Measurements from ENCODE around the gene DIAPH1. TPM values are rescaled to one million over a fixed set of nuclear protein-coding genes. Genes with fewer than 3 reads are reported as not detected.

Gene DIAPH1
- total RNA-seq, 4 donors from 2014 or later: 55.4 to 150 (median 91.4) TPM

DNA sequence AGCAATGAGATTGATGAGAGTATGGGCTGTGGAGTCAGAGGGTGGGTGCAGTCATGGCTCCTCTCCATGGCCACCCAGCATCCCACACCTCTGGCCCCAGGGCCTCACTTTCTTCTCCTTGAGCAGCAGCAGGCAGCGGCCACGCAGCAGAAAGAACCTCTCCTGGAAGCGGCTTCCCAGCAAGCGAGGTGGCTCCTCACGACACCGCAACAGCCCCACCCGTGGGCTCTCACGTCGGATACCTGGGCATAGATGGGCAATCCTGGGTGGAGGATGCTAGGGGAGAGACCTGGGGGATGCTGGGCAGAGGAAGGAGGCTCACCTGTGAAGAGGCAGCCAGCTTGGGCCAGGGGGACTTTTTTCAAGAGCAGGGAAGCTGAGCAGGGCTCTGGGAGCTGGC is 37.6 kb upstream of the DIAPH1 start:
- H3K27ac ChIP-seq: no peak overlapping the region
- intact Hi-C loops (cut with DNase I; ENCODE audit: low total_unique reads): no loop called here
- WGBS, 2 donors (ENCODE audit: low coverage in 1 of 2): 96% methylated on average over 9 of the region's 9 CpGs; no CpG with 5 or more reads in 1 of the 2 donors
- no peak overlapping the region for H3K4me3 ChIP-seq
- DNase-seq: no peak
- peaks cover 3 to 6% (median 4%) of the 10 kb centered on the region in 4 donors for H3K4me1 ChIP-seq
- H3K36me3 ChIP-seq: no peaks in the 10 kb centered on the region
- no peaks in the 10 kb centered on the region for H3K9me3 ChIP-seq
- in situ Hi-C loops (cut with MboI; ENCODE audit: low pct_ligation_motif_present in 1 of 4, low pct_unique_long_range_greater_than_20kb in 1 of 4, low sequenced_read_pairs in 3 of 4): no loop called here
- no peaks in the 10 kb centered on the region for H3K27me3 ChIP-seq
- no peak for TF ChIP-seq EP300 (IDR thresholded peaks at IDR 0.05; ENCODE audit: low read depth)
- TF ChIP-seq POLR2A (IDR thresholded peaks at IDR 0.05): no peak
- TF ChIP-seq, protein P1, sequence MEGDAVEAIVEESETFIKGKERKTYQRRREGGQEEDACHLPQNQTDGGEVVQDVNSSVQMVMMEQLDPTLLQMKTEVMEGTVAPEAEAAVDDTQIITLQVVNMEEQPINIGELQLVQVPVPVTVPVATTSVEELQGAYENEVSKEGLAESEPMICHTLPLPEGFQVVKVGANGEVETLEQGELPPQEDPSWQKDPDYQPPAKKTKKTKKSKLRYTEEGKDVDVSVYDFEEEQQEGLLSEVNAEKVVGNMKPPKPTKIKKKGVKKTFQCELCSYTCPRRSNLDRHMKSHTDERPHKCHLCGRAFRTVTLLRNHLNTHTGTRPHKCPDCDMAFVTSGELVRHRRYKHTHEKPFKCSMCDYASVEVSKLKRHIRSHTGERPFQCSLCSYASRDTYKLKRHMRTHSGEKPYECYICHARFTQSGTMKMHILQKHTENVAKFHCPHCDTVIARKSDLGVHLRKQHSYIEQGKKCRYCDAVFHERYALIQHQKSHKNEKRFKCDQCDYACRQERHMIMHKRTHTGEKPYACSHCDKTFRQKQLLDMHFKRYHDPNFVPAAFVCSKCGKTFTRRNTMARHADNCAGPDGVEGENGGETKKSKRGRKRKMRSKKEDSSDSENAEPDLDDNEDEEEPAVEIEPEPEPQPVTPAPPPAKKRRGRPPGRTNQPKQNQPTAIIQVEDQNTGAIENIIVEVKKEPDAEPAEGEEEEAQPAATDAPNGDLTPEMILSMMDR (IDR thresholded peaks at IDR 0.05): no peak
- no peak for TF ChIP-seq POLR2AphosphoS5 (IDR thresholded peaks at IDR 0.05)

DNA sequence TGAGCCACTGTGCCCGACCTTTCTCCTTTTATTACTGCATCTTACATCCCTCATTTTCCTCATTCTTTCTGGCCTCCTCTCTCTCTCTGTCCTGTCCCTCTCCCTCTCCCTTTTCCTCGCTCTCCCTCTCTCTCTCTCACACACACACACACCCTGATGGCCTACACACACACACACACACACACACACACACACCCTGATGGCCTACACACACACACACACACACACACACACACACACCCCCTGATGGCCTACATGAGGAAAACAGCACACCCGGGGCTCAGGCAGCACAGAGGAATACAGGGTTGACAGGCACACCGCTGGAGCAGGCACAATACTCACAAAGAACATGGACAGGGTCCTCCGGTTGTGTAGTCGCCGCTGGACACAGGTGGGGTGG is 36.2 kb upstream of the DIAPH1 start:
- in situ Hi-C loops (cut with MboI; ENCODE audit: low pct_ligation_motif_present in 1 of 4, low pct_unique_long_range_greater_than_20kb in 1 of 4, low sequenced_read_pairs in 3 of 4) (no loop called here), intact Hi-C loops (cut with DNase I; ENCODE audit: low total_unique reads) (no loop called here)
- Histone ChIP-seq H3K4me1 (peaks cover 9 to 15% (median 11%) of the 10 kb centered on the region in 4 donors), H3K4me3 (no peak overlapping the region), H3K9me3 (no peaks in the 10 kb centered on the region), H3K27me3 (no peaks in the 10 kb centered on the region), H3K36me3 (no peaks in the 10 kb centered on the region), H3K27ac (no peak overlapping the region)
- DNase-seq: no peak
- TF ChIP-seq POLR2AphosphoS5 (IDR thresholded peaks at IDR 0.05) (no peak), POLR2A (IDR thresholded peaks at IDR 0.05) (no peak), EP300 (IDR thresholded peaks at IDR 0.05; ENCODE audit: low read depth) (no peak)
- TF ChIP-seq, protein P1 (IDR thresholded peaks at IDR 0.05): no peak
- WGBS, 2 donors (ENCODE audit: low coverage in 1 of 2): 84 to 87% methylated on average over 7 of the region's 7 CpGs

DNA sequence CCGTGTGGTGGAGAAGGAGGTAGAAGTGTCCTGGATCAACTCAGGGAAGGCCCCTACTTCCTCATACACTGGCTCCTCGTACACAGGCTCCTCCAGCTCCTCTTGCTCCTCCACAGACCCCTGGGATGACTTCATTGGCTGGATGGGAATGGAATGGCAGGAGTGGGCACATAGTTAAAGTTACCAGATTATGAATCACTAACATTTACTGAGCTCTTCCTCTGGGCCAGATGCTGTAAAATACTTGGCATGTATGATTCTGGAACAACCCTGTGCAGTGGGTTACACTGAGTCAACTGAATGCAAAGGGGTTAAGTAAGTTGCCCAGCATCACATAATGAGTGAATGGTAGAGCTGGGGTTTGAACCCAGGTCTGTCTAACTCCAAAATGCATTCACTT is 35.5 kb upstream of the DIAPH1 start:
- 94% methylated on average over 2 of the region's 2 CpGs; no CpG with 5 or more reads in 1 of the 2 donors for WGBS, 2 donors (ENCODE audit: low coverage in 1 of 2)
- H3K36me3 ChIP-seq: no peaks in the 10 kb centered on the region
- no peak for DNase-seq
- no peaks in the 10 kb centered on the region for H3K27me3 ChIP-seq
- intact Hi-C loops (cut with DNase I; ENCODE audit: low total_unique reads) (no loop called here), in situ Hi-C loops (cut with MboI; ENCODE audit: low pct_ligation_motif_present in 1 of 4, low pct_unique_long_range_greater_than_20kb in 1 of 4, low sequenced_read_pairs in 3 of 4) (no loop called here)
- H3K27ac ChIP-seq: no peak overlapping the region
- TF ChIP-seq POLR2A (IDR thresholded peaks at IDR 0.05) (no peak), EP300 (IDR thresholded peaks at IDR 0.05; ENCODE audit: low read depth) (no peak), POLR2AphosphoS5 (IDR thresholded peaks at IDR 0.05) (no peak)
- TF ChIP-seq, protein P1 (IDR thresholded peaks at IDR 0.05): no peak
- H3K4me1 ChIP-seq: peaks cover 9 to 15% (median 11%) of the 10 kb centered on the region in 4 donors
- H3K9me3 ChIP-seq: no peaks in the 10 kb centered on the region
- H3K4me3 ChIP-seq: no peak overlapping the region

DNA sequence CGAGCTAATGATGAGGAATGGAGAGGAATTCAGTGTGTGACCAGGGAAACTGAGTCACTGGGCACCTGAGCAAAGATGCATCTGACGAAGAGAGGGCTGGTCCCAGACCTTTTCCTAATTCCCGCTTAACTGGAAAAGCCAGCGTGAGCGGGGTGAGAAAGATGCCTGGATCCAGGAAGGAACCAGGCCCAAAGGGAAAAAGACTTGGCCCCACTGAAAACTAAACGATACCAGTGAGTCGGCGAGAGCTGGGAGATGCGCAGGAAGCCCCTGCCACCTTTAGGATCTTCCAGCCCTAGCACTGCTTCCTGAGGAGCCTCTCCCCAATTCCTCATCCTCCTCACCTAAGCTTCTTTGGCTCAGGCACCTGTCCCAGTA is 32.9 kb upstream of the DIAPH1 start:
- DNase-seq: no peak
- no peak for TF ChIP-seq POLR2AphosphoS5 (IDR thresholded peaks at IDR 0.05)
- no peak for TF ChIP-seq EP300 (IDR thresholded peaks at IDR 0.05; ENCODE audit: low read depth)
- no peak for TF ChIP-seq POLR2A (IDR thresholded peaks at IDR 0.05)
- intact Hi-C loops (cut with DNase I; ENCODE audit: low total_unique reads) (no loop called here), in situ Hi-C loops (cut with MboI; ENCODE audit: low pct_ligation_motif_present in 1 of 4, low pct_unique_long_range_greater_than_20kb in 1 of 4, low sequenced_read_pairs in 3 of 4) (no loop called here)
- H3K36me3 ChIP-seq: no peaks in the 10 kb centered on the region
- H3K27me3 ChIP-seq: no peaks in the 10 kb centered on the region
- peak overlapping the region; percentile 69 to 77 (median 72) for H3K27ac ChIP-seq
- H3K4me3 ChIP-seq: peak overlapping the region; percentile 50 to 74 (median 64)
- no peaks in the 10 kb centered on the region for H3K9me3 ChIP-seq
- H3K4me1 ChIP-seq: peaks cover 9 to 15% (median 11%) of the 10 kb centered on the region in 4 donors
- 40 to 62% methylated on average over 1 to 9 of the region's 9 CpGs for WGBS, 2 donors (ENCODE audit: low coverage in 1 of 2)

All from transverse colon (tissue), 4 donors.